ENCODE data around the gene NRCAM. TPM values are rescaled to one million over a fixed set of nuclear protein-coding genes. Genes with fewer than 3 reads are reported as not detected.

Gene NRCAM
- total and polyA plus RNA-seq, 2 donors (not counting 1 experiment from before 2014, with no cell fraction given): 0.75 to 4.6 TPM

DNA sequence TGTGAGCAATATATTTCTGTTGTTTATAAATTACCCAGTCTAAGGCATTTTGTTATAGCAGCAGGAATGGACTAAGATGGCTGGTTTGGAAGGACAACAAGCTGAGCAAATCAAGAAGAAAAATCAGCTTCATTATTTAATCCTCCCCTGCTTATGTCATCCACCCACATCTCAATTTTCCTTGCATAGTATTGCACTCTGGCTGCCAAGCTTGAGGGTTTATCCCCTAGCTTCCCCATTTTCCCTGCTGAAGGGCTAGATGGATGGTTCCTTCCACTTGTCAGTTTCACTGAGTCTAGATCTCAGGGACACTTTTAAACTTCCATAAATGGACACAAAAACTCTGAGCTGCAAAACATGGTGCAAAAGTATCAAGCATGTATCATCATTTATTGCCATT, 250.9 kb downstream of the NRCAM start:
- no peaks in the 10 kb centered on the region for H3K9me3 ChIP-seq (ENCODE audit: control extremely low read depth in 1 of 3, control insufficient read depth in 2 of 3, insufficient read depth in 1 of 3, low read length in 2 of 3)
- no peak overlapping the region for H3K9ac ChIP-seq (ENCODE audit: low read length)
- H3K4me2 ChIP-seq (replicated peaks; ENCODE audit: low read depth, low read length, poor library complexity, severe bottlenecking): no peak overlapping the region
- H3K4me3 ChIP-seq (ENCODE audit: control extremely low read depth in 1 of 5, extremely low read depth in 1 of 5, insufficient read depth in 1 of 5, low read depth in 2 of 5, low read length in 4 of 5): no peak overlapping the region
- Mint-ChIP-seq H3K4me1 (peaks cover 1% of the 10 kb centered on the region), H3K4me3 (no peak overlapping the region), H3K27me3 (peaks cover 3% of the 10 kb centered on the region), H3K9me3 (ENCODE audit: insufficient read depth) (no peaks in the 10 kb centered on the region), H3K27ac (no peak overlapping the region)
- H2AFZ ChIP-seq (ENCODE audit: insufficient read depth, low read depth, low read length, poor library complexity, severe bottlenecking): no peak overlapping the region
- ChIA-PET CTCF (no interaction called here), POLR2A (no interaction called here)
- H3K4me1 ChIP-seq (ENCODE audit: control insufficient read depth in 2 of 2, insufficient read depth in 2 of 2, low read length in 2 of 2): no peaks in the 10 kb centered on the region
- no peak for DNase-seq
- peaks cover 0 to 4% (median 2%) of the 10 kb centered on the region in 4 experiments for H3K27me3 ChIP-seq (replicated peaks in 1 of 4; ENCODE audit: control extremely low read depth in 1 of 4, control insufficient read depth in 3 of 4, insufficient read depth in 4 of 4, low read length in 3 of 4)
- H3K27ac ChIP-seq (ENCODE audit: low read length in 2 of 2): no peak overlapping the region
- H3K79me2 ChIP-seq (ENCODE audit: control insufficient read depth, insufficient read depth, low read length): no peaks in the 10 kb centered on the region
- H4K20me1 ChIP-seq (ENCODE audit: control insufficient read depth, insufficient read depth, low read length, poor library complexity, severe bottlenecking): no peaks in the 10 kb centered on the region
- intact Hi-C loops (cut with micrococcal nuclease): no loop called here
- H3K36me3 ChIP-seq (replicated peaks in 1 of 2; ENCODE audit: control extremely low read depth in 1 of 2, control insufficient read depth in 1 of 2, extremely low read depth in 1 of 2, insufficient read depth in 2 of 2, low read length in 1 of 2): no peaks in the 10 kb centered on the region
- TF ChIP-seq, protein P1, sequence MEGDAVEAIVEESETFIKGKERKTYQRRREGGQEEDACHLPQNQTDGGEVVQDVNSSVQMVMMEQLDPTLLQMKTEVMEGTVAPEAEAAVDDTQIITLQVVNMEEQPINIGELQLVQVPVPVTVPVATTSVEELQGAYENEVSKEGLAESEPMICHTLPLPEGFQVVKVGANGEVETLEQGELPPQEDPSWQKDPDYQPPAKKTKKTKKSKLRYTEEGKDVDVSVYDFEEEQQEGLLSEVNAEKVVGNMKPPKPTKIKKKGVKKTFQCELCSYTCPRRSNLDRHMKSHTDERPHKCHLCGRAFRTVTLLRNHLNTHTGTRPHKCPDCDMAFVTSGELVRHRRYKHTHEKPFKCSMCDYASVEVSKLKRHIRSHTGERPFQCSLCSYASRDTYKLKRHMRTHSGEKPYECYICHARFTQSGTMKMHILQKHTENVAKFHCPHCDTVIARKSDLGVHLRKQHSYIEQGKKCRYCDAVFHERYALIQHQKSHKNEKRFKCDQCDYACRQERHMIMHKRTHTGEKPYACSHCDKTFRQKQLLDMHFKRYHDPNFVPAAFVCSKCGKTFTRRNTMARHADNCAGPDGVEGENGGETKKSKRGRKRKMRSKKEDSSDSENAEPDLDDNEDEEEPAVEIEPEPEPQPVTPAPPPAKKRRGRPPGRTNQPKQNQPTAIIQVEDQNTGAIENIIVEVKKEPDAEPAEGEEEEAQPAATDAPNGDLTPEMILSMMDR (IDR thresholded peaks at IDR 0.05): no peak
- no peak for TF ChIP-seq EZH2 (IDR thresholded peaks at IDR 0.05; ENCODE audit: borderline replicate concordance, insufficient read depth, low read depth, low read length, poor library complexity, severe bottlenecking)
- no peak for ATAC-seq (ENCODE audit: low read depth)

DNA sequence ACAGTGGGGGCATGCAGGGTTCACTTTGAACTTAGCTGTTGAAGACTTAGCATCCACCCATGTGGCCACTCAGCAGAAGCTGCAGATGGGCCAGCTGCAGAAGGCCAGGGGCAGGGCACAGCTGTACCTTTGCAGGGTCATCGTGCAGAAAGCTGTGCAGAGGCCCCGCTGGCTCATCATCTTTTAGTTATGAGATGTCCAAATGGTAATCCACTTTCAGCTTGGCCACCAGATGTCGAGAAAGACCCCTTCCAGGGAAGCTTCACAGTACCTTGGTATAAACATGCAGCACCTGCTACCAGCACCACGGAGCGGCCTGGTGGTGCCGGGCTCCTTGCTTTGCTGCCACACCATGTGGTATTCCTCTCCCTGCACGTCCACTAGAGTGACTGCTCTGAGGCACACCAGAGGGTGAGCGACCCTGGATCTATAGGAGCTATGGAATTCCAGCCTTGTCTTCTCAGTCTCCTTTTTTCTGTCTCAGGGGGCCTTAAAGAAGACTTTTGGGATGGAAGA, 251.9 kb downstream of the NRCAM start:
- CTCF ChIA-PET: no interaction called here
- 85% methylated on average over 7 of the region's 8 CpGs for WGBS (ENCODE audit: insufficient coverage)
- Histone ChIP-seq H4K20me1 (ENCODE audit: control insufficient read depth, insufficient read depth, low read length, poor library complexity, severe bottlenecking) (no peaks in the 10 kb centered on the region), H2AFZ (ENCODE audit: insufficient read depth, low read depth, low read length, poor library complexity, severe bottlenecking) (no peak overlapping the region), H3K27ac (ENCODE audit: low read length in 2 of 2) (no peak overlapping the region), H3K9ac (ENCODE audit: low read length) (no peak overlapping the region), H3K9me3 (ENCODE audit: control extremely low read depth in 1 of 3, control insufficient read depth in 2 of 3, insufficient read depth in 1 of 3, low read length in 2 of 3) (no peaks in the 10 kb centered on the region), H3K27me3 (replicated peaks in 1 of 4; ENCODE audit: control extremely low read depth in 1 of 4, control insufficient read depth in 3 of 4, insufficient read depth in 4 of 4, low read length in 3 of 4) (peaks cover 0 to 4% (median 2%) of the 10 kb centered on the region in 4 experiments), H3K79me2 (ENCODE audit: control insufficient read depth, insufficient read depth, low read length) (no peaks in the 10 kb centered on the region), H3K4me1 (ENCODE audit: control insufficient read depth in 2 of 2, insufficient read depth in 2 of 2, low read length in 2 of 2) (no peaks in the 10 kb centered on the region), H3K4me3 (ENCODE audit: control extremely low read depth in 1 of 5, extremely low read depth in 1 of 5, insufficient read depth in 1 of 5, low read depth in 2 of 5, low read length in 4 of 5) (no peak overlapping the region), H3K4me2 (replicated peaks; ENCODE audit: low read depth, low read length, poor library complexity, severe bottlenecking) (no peak overlapping the region), H3K36me3 (replicated peaks in 1 of 2; ENCODE audit: control extremely low read depth in 1 of 2, control insufficient read depth in 1 of 2, extremely low read depth in 1 of 2, insufficient read depth in 2 of 2, low read length in 1 of 2) (no peaks in the 10 kb centered on the region)
- no peak for ATAC-seq (ENCODE audit: low read depth)
- Mint-ChIP-seq H3K27ac (no peak overlapping the region), H3K4me3 (no peak overlapping the region), H3K27me3 (peaks cover 3% of the 10 kb centered on the region), H3K4me1 (peaks cover 1% of the 10 kb centered on the region), H3K9me3 (ENCODE audit: insufficient read depth) (no peaks in the 10 kb centered on the region)
- intact Hi-C loops (cut with micrococcal nuclease): no loop called here
- POLR2A ChIA-PET: no interaction called here
- DNase-seq: no peak
- TF ChIP-seq EZH2 (IDR thresholded peaks at IDR 0.05; ENCODE audit: borderline replicate concordance, insufficient read depth, low read depth, low read length, poor library complexity, severe bottlenecking): no peak
- TF ChIP-seq, protein P1 (IDR thresholded peaks at IDR 0.05): no peak

Data from B cell (primary cell).